B cell (primary cell): Measurements from ENCODE around the gene GPC3. TPM values are rescaled to one million over a fixed set of nuclear protein-coding genes. Genes with fewer than 3 reads are reported as not detected.

Experiments
- ATAC-seq: fragments of 200-7000 bp; cut with Tn5 transposase; one replicate; pipeline ENCODE4 v1.10.0; 2021; ENCODE audit warnings: low read depth, mild to moderate bottlenecking, moderate number of reproducible peaks, moderate library complexity
- CTCF ChIA-PET: fragments of 350-600 bp; sonication (Branson Sonifier 250); formaldehyde crosslinking; loops from one replicate; lab custom pipeline; 2021; ENCODE audit warnings: antibody characterized with exemption, inconsistent platforms; lab: Charles Lee
- POLR2A ChIA-PET: fragments of 350-600 bp; sonication (Branson Sonifier 250); formaldehyde crosslinking; loops from one replicate; lab custom pipeline; 2021; ENCODE audit warnings: antibody characterized with exemption; lab: Charles Lee
- DNase-seq: peaks from one replicate; pipeline ENCODE4 v3.0.0; 2013
- H2AFZ ChIP-seq: 2 replicates; pipeline ENCODE4 v1.6.1; 2012; ENCODE audit warnings: mild to moderate bottlenecking, low read depth, low read length; ENCODE audit not compliant: insufficient read depth, poor library complexity, severe bottlenecking
- H3K27ac ChIP-seq, 2 donors: 1 replicate in 1 of 2; 2 replicates in 1 of 2; pipeline ENCODE4 v1.5.1; 2012 to 2013; ENCODE audit warnings: low read length in 2 of 2, mild to moderate bottlenecking in 2 of 2, moderate library complexity in 1 of 2
- H3K27me3 ChIP-seq, 4 experiments: fragments of 200-600 bp in 1 of 4; sonication (generic) in 1 of 4; replicated peaks in 1 of 4; 1 replicate in 2 of 4; 2 replicates in 2 of 4; pipeline versions ENCODE4 v1.6.1 to v1.7.0; 2013 to 2016; ENCODE audit warnings: low read length in 3 of 4, mild to moderate bottlenecking in 2 of 4, mixed read lengths in 1 of 4, moderate library complexity in 1 of 4; ENCODE audit not compliant: insufficient read depth in 4 of 4, control insufficient read depth in 3 of 4; ENCODE audit errors: control extremely low read depth in 1 of 4
- H3K36me3 ChIP-seq, 2 experiments: replicated peaks in 1 of 2; 1 replicate in 1 of 2; 2 replicates in 1 of 2; pipeline versions ENCODE4 v1.6.1 to v1.7.1; 2013; ENCODE audit warnings: low read length in 1 of 2; ENCODE audit not compliant: insufficient read depth in 2 of 2, control insufficient read depth in 1 of 2; ENCODE audit errors: control extremely low read depth in 1 of 2, extremely low read depth in 1 of 2
- H3K4me1 ChIP-seq, 2 donors: fragments of 200-600 bp in 1 of 2; sonication (generic) in 1 of 2; 1 replicate in 1 of 2; 2 replicates in 1 of 2; pipeline versions ENCODE4 v1.5.1 to v1.6.1; 2013 to 2017; ENCODE audit warnings: low read length in 2 of 2; ENCODE audit not compliant: control insufficient read depth in 2 of 2, insufficient read depth in 2 of 2
- H3K4me2 ChIP-seq: replicated peaks from 2 replicates; pipeline ENCODE3; 2012; ENCODE audit warnings: mild to moderate bottlenecking, low read depth, low read length; ENCODE audit not compliant: poor library complexity, severe bottlenecking
- H3K4me3 ChIP-seq, 5 experiments: fragments of 200-600 bp in 1 of 5; sonication (generic) in 1 of 5; 1 replicate in 3 of 5; 2 replicates in 2 of 5; pipeline versions ENCODE4 v1.5.1 to v1.7.0; 2011 to 2016; ENCODE audit warnings: low read length in 4 of 5, mild to moderate bottlenecking in 4 of 5, low read depth in 2 of 5, control low read depth in 1 of 5, moderate library complexity in 1 of 5; ENCODE audit not compliant: insufficient read depth in 1 of 5; ENCODE audit errors: control extremely low read depth in 1 of 5, extremely low read depth in 1 of 5
- H3K79me2 ChIP-seq: fragments of 200-600 bp; sonication (generic); one replicate; pipeline ENCODE4 v1.6.0; 2016; ENCODE audit warnings: low read length; ENCODE audit not compliant: control insufficient read depth, insufficient read depth
- H3K9ac ChIP-seq: fragments of 200-600 bp; sonication (generic); 2 replicates; pipeline ENCODE4 v1.6.1; 2017; ENCODE audit warnings: mild to moderate bottlenecking, low read length, moderate library complexity
- H3K9me3 ChIP-seq, 3 donors: one replicate each; pipeline versions ENCODE4 v1.6.1 to v1.7.1; 2013; ENCODE audit warnings: low read length in 2 of 3; ENCODE audit not compliant: control insufficient read depth in 2 of 3, insufficient read depth in 1 of 3; ENCODE audit errors: control extremely low read depth in 1 of 3
- H4K20me1 ChIP-seq: 2 replicates; pipeline ENCODE4 v1.6.0; 2012; ENCODE audit warnings: mild to moderate bottlenecking, low read length; ENCODE audit not compliant: insufficient read depth, control insufficient read depth, poor library complexity, severe bottlenecking
- H3K27ac Mint-ChIP-seq: one replicate; pipeline ENCODE4 v1.8.0; 2021; ENCODE audit warnings: mixed read lengths
- H3K27me3 Mint-ChIP-seq: one replicate; pipeline ENCODE4 v1.8.0; 2021; ENCODE audit warnings: mixed read lengths
- H3K4me1 Mint-ChIP-seq: one replicate; pipeline ENCODE4 v1.8.0; 2021; ENCODE audit warnings: mixed read lengths
- H3K4me3 Mint-ChIP-seq: one replicate; pipeline ENCODE4 v1.8.0; 2021; ENCODE audit warnings: mixed read lengths
- H3K9me3 Mint-ChIP-seq: one replicate; pipeline ENCODE4 v1.8.0; 2022; ENCODE audit warnings: mixed read lengths; ENCODE audit not compliant: insufficient read depth
- EZH2 ChIP-seq: IDR thresholded peaks from 2 replicates; pipeline ENCODE4 v1.6.1; 2012; ENCODE audit warnings: borderline replicate concordance, low read depth, mild to moderate bottlenecking, moderate library complexity, low read length; ENCODE audit not compliant: insufficient read depth, poor library complexity, severe bottlenecking
- WGBS: methylation state at CpG from one replicate; pipeline ENCODE4 v1.1.5; 2013; ENCODE audit warnings: missing lambda C conversion rate; ENCODE audit not compliant: insufficient coverage; 5-methylcytosine and 5-hydroxymethylcytosine counted together
- intact Hi-C: fragments of 100-400 bp; cut with micrococcal nuclease; formaldehyde crosslinking; loops from one replicate; pipeline ENCODE4 v1.10.0; 2022
- polyA plus RNA-seq: library from polyadenylated mRNA; depleted of rRNA; stranded (reverse); fragments of >200 nt; gene quantifications from 2 replicates; pipeline ENCODE4 v1.2.3, GENCODE V29; 2012
- total RNA-seq, 2 donors: library from RNA; stranded (reverse); fragments of 120-200 nt in 1 of 2; gene quantifications; 1 replicate in 1 of 2; 2 replicates in 1 of 2; pipeline versions ENCODE4 v1.2.3 to v1.2.4, GENCODE V29; 2013 to 2022
- TF ChIP-seq, protein P1 (sequence below): fragments of 200-600 bp; IDR thresholded peaks from one replicate; pipeline ENCODE4 v1.8.0; 2022; ENCODE audit warnings: antibody characterized with exemption, mild to moderate bottlenecking

The GPC3 gene
- total and polyA plus RNA-seq, 2 donors (not counting 1 experiment from before 2014, with no cell fraction given), result not detected

DNA sequence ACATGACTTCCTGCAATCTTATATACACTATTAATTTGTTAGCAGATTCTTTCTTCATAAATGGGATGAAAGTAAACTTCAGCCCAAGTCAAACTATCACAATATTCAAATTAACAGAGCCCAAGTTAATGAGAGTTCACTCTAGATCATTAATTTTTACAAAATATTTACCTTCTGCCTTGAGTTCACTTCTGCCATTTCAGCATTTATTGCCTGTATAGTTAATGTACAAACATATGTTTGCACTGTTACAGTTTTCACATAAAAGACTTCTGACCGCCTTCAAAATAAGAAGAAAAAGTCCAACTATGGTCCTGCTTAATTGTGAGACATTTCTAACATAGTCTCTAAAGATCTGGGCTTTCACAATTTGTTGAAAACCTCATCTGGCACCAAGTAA is 46.9 kb downstream of the GPC3 start:
- Mint-ChIP-seq H3K27ac (no peak overlapping the region), H3K4me1 (no peaks in the 10 kb centered on the region), H3K4me3 (no peak overlapping the region), H3K27me3 (no peaks in the 10 kb centered on the region), H3K9me3 (no peaks in the 10 kb centered on the region)
- Histone ChIP-seq H3K79me2 (no peaks in the 10 kb centered on the region), H3K27me3 (no peaks in the 10 kb centered on the region), H3K36me3 (no peaks in the 10 kb centered on the region), H3K27ac (no peak overlapping the region), H3K4me3 (no peak overlapping the region), H3K4me2 (no peak overlapping the region), H4K20me1 (no peaks in the 10 kb centered on the region), H3K9me3 (no peaks in the 10 kb centered on the region), H3K4me1 (no peaks in the 10 kb centered on the region), H3K9ac (no peak overlapping the region), H2AFZ (no peak overlapping the region)
- ChIA-PET CTCF (no interaction called here), POLR2A (no interaction called here)
- TF ChIP-seq, protein P1, sequence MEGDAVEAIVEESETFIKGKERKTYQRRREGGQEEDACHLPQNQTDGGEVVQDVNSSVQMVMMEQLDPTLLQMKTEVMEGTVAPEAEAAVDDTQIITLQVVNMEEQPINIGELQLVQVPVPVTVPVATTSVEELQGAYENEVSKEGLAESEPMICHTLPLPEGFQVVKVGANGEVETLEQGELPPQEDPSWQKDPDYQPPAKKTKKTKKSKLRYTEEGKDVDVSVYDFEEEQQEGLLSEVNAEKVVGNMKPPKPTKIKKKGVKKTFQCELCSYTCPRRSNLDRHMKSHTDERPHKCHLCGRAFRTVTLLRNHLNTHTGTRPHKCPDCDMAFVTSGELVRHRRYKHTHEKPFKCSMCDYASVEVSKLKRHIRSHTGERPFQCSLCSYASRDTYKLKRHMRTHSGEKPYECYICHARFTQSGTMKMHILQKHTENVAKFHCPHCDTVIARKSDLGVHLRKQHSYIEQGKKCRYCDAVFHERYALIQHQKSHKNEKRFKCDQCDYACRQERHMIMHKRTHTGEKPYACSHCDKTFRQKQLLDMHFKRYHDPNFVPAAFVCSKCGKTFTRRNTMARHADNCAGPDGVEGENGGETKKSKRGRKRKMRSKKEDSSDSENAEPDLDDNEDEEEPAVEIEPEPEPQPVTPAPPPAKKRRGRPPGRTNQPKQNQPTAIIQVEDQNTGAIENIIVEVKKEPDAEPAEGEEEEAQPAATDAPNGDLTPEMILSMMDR, result no peak
- no peak for TF ChIP-seq EZH2
- ATAC-seq (no peak), DNase-seq (no peak)
- intact Hi-C loops, result no loop called here
- WGBS, result no CpG with 5 or more reads among the region's 1 CpG

DNA sequence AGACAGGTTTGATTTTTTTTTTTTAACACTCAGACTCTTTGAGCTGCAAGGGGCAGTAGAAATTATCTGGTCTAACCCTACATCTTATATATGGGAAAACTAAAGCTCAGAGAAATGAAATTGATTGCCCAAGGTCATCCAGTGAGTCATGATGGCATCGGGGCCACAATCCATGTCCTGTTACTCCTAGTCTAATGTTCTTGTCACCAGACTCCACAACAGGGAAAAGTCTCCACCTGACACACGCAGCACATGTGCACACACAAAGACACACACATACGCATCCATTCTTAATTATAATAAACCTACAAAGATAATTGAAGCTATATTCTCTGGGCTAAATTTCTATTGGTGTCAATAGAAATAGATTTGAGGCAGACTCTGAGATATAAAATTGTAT is 48.4 kb downstream of the GPC3 start:
- Histone ChIP-seq H3K4me2 (no peak overlapping the region), H3K27ac (no peak overlapping the region), H2AFZ (no peak overlapping the region), H3K4me3 (no peak overlapping the region), H3K79me2 (no peaks in the 10 kb centered on the region), H4K20me1 (no peaks in the 10 kb centered on the region), H3K36me3 (no peaks in the 10 kb centered on the region), H3K9me3 (no peaks in the 10 kb centered on the region), H3K4me1 (no peaks in the 10 kb centered on the region), H3K27me3 (no peaks in the 10 kb centered on the region), H3K9ac (no peak overlapping the region)
- Mint-ChIP-seq H3K27me3 (no peaks in the 10 kb centered on the region), H3K4me1 (no peaks in the 10 kb centered on the region), H3K9me3 (no peaks in the 10 kb centered on the region), H3K27ac (no peak overlapping the region), H3K4me3 (no peak overlapping the region)
- 100% methylated on average over 1 of the region's 3 CpGs for WGBS
- no peak for TF ChIP-seq EZH2
- TF ChIP-seq, protein P1, result no peak
- ATAC-seq, result no peak
- DNase-seq, result no peak
- POLR2A ChIA-PET, result no interaction called here
- CTCF ChIA-PET, result no interaction called here
- intact Hi-C loops, result no loop called here
